Measurements from ENCODE around the gene NUP93. TPM values are rescaled to one million over a fixed set of nuclear protein-coding genes. Genes with fewer than 3 reads are reported as not detected.
"Not testable (repeated sequence)": the region's sequence is repeated elsewhere in the genome, so short reads cannot be mapped to it uniquely, and the experiment has no call there.

Gene NUP93
- total RNA-seq, 2 experiments from 2014 or later: 45.6 to 47.2 TPM

GRCh38 chr16:56865394-56866062 is 135.6 kb downstream of the NUP93 start:
- POLR2A ChIA-PET: no interaction called here
- TF ChIP-seq CTCF (IDR thresholded peaks at IDR 0.05): no peak
- Mint-ChIP-seq H3K4me1 (ENCODE audit: low read depth) (peaks cover 27% of the 10 kb centered on the region), H3K27ac (no peak overlapping the region), H3K4me3 (no peak overlapping the region), H3K9me3 (no peaks in the 10 kb centered on the region), H3K36me3 (ENCODE audit: low read depth) (no peaks in the 10 kb centered on the region), H3K27me3 (no peaks in the 10 kb centered on the region)
- no peak for ATAC-seq (ENCODE audit: poor library complexity)
- DNase-seq: no peak
- Histone ChIP-seq H3K4me1 (ENCODE audit: insufficient read depth, low read length) (peaks cover 50% of the 10 kb centered on the region), H3K27ac (ENCODE audit: low read depth in 1 of 2, low read length in 2 of 2) (no peak overlapping the region), H3K9me3 (ENCODE audit: control insufficient read depth in 1 of 2, insufficient read depth in 1 of 2, low read length in 2 of 2) (no peaks in the 10 kb centered on the region), H3K4me3 (ENCODE audit: low read length) (no peak overlapping the region), H3K27me3 (ENCODE audit: control insufficient read depth in 1 of 2, insufficient read depth in 2 of 2, low read length in 2 of 2) (no peaks in the 10 kb centered on the region), H3K36me3 (ENCODE audit: insufficient read depth, low read length) (no peaks in the 10 kb centered on the region)
- intact Hi-C loops (cut with DNase I, micrococcal nuclease): loop anchor here (5.0 to 10.0 kb wide), 4 partner anchors 67 to 302 kb away; partner anchors contain the start of gene HERPUD1 (in 2 of the 2)
- CTCF ChIA-PET: interaction anchor here (0.7 kb wide), 1 partner anchor 589 kb away, joined by 3 read pairs; no protein-coding TSS in a partner anchor

GRCh38 chr16:56866955-56867830 is 137.3 kb downstream of the NUP93 start:
- Histone ChIP-seq H3K36me3 (ENCODE audit: insufficient read depth, low read length) (no peaks in the 10 kb centered on the region), H3K4me1 (ENCODE audit: insufficient read depth, low read length) (peaks cover 33% of the 10 kb centered on the region), H3K4me3 (ENCODE audit: low read length) (no peak overlapping the region), H3K27me3 (ENCODE audit: control insufficient read depth in 1 of 2, insufficient read depth in 2 of 2, low read length in 2 of 2) (no peaks in the 10 kb centered on the region), H3K9me3 (ENCODE audit: control insufficient read depth in 1 of 2, insufficient read depth in 1 of 2, low read length in 2 of 2) (no peaks in the 10 kb centered on the region), H3K27ac (ENCODE audit: low read depth in 1 of 2, low read length in 2 of 2) (no peak overlapping the region)
- POLR2A ChIA-PET: interaction anchor here (0.7 kb wide), 1 partner anchor 64 kb away, joined by 3 read pairs; the partner anchor contains the start of gene HERPUD1
- Mint-ChIP-seq H3K36me3 (ENCODE audit: low read depth) (no peaks in the 10 kb centered on the region), H3K9me3 (no peaks in the 10 kb centered on the region), H3K27me3 (no peaks in the 10 kb centered on the region), H3K27ac (no peak overlapping the region), H3K4me3 (no peak overlapping the region), H3K4me1 (ENCODE audit: low read depth) (peaks cover 13% of the 10 kb centered on the region)
- ATAC-seq (ENCODE audit: poor library complexity) (peak; percentile 56), DNase-seq (peak in 10 of 14 experiments; percentile 7 to 76 (median 29))
- CTCF ChIA-PET: interaction anchor here (1.0 kb wide), 1 partner anchor 66 kb away, joined by 3 read pairs; no protein-coding TSS in a partner anchor
- TF ChIP-seq CTCF (IDR thresholded peaks at IDR 0.05): peak; percentile 84
- intact Hi-C loops (cut with DNase I, micrococcal nuclease): loop anchor here (1.0 to 10.0 kb wide), 5 partner anchors 65 to 300 kb away; partner anchors contain the start of gene HERPUD1 (in 2 of the 2)

- no peak for DNase-seq
- H3K4me1 Mint-ChIP-seq (ENCODE audit: low read depth): peaks cover 11% of the 10 kb centered on the region
- no peak overlapping the region for H3K27ac ChIP-seq (ENCODE audit: low read depth in 1 of 2, low read length in 2 of 2)
- H3K4me3 ChIP-seq (ENCODE audit: low read length): no peak overlapping the region
- no peak for TF ChIP-seq CTCF (IDR thresholded peaks at IDR 0.05)
- intact Hi-C loops (cut with DNase I, micrococcal nuclease): loop anchor here (5.0 to 10.0 kb wide), 4 partner anchors 64 to 299 kb away; partner anchors contain the start of gene HERPUD1 (in 2 of the 2)
- no peak overlapping the region for H3K27ac Mint-ChIP-seq
- no peaks in the 10 kb centered on the region for H3K9me3 Mint-ChIP-seq
- ChIA-PET CTCF (no interaction called here), POLR2A (no interaction called here)
- H3K27me3 ChIP-seq (ENCODE audit: control insufficient read depth in 1 of 2, insufficient read depth in 2 of 2, low read length in 2 of 2): no peaks in the 10 kb centered on the region
- H3K4me3 Mint-ChIP-seq: no peak overlapping the region
- no peaks in the 10 kb centered on the region for H3K36me3 ChIP-seq (ENCODE audit: insufficient read depth, low read length)
- H3K9me3 ChIP-seq (ENCODE audit: control insufficient read depth in 1 of 2, insufficient read depth in 1 of 2, low read length in 2 of 2): no peaks in the 10 kb centered on the region
- no peaks in the 10 kb centered on the region for H3K36me3 Mint-ChIP-seq (ENCODE audit: low read depth)
- ATAC-seq (ENCODE audit: poor library complexity): no peak
- no peaks in the 10 kb centered on the region for H3K27me3 Mint-ChIP-seq
- peaks cover 24% of the 10 kb centered on the region for H3K4me1 ChIP-seq (ENCODE audit: insufficient read depth, low read length)
Measured at GRCh38 chr16:56868175-56868574, 138.2 kb downstream of the NUP93 start.

- H3K9me3 ChIP-seq (ENCODE audit: control insufficient read depth in 1 of 2, insufficient read depth in 1 of 2, low read length in 2 of 2); H3K4me1 Mint-ChIP-seq (ENCODE audit: low read depth); CTCF ChIA-PET; H3K36me3 ChIP-seq (ENCODE audit: insufficient read depth, low read length); H3K27ac Mint-ChIP-seq; H3K9me3 Mint-ChIP-seq; H3K27me3 Mint-ChIP-seq; H3K4me3 ChIP-seq (ENCODE audit: low read length); H3K4me3 Mint-ChIP-seq; ATAC-seq (ENCODE audit: poor library complexity); H3K27me3 ChIP-seq (ENCODE audit: control insufficient read depth in 1 of 2, insufficient read depth in 2 of 2, low read length in 2 of 2); DNase-seq; H3K27ac ChIP-seq (ENCODE audit: low read depth in 1 of 2, low read length in 2 of 2); H3K36me3 Mint-ChIP-seq (ENCODE audit: low read depth); POLR2A ChIA-PET: not testable (repeated sequence)
- peaks cover 18% of the 10 kb centered on the region for H3K4me1 ChIP-seq (ENCODE audit: insufficient read depth, low read length)
- intact Hi-C loops (cut with DNase I, micrococcal nuclease): loop anchor here (5.0 to 10.0 kb wide), 4 partner anchors 64 to 299 kb away; partner anchors contain the start of gene HERPUD1 (in 2 of the 2)
Measured at GRCh38 chr16:56868766-56869165, 138.8 kb downstream of the NUP93 start.

Data from CD4-positive, alpha-beta T cell (primary cell).